SK-N-SH (cell line): Measurements from ENCODE around the gene LYL1.

Experiments
- CTCF ChIP-seq: fragments of 200-600 bp; sonication (generic); IDR thresholded peaks from 2 replicates; pipeline ENCODE4 v1.6.1; 2017; ENCODE audit warnings: antibody characterized with exemption, mild to moderate bottlenecking, moderate library complexity
- ELF1 ChIP-seq: IDR thresholded peaks from 2 replicates; pipeline ENCODE4 v1.4.0; 2012
- RXRA ChIP-seq: IDR thresholded peaks from 2 replicates; pipeline ENCODE4 v1.4.0; 2012; ENCODE audit warnings: low read depth, mild to moderate bottlenecking, borderline replicate concordance

DNA sequence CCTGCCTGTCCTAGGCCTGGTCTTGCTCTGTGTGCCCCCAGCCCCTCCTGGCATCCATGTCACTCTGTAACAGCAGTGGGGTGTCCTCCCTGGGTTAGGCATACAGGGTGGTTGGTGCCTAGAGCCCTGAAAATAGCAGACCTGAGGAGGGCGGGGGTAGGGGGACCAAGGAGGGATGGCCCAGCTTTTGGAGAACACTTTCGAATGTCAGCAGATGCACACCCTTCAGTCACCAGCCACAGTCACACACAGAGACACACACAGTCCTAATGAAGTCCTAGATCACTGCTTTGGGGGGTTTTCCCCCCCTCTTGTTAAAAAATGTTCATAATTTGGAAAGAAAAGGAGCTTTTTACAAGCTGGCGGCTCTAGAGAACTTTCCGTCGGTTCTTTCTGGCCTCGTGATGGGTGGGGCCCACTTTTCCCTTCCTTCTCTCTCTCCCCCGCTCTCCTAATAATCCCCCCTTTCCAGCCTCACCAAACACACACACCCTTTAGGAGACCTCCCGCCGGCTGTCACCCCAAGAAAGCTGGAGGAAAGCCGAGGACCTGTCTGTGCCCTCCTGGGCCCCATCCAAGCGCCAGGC lies 47.9 kb downstream of the LYL1 start:
- TF ChIP-seq ELF1, result no peak
- TF ChIP-seq CTCF, result no peak
- TF ChIP-seq RXRA, result no peak
